Neural progenitor cell (in vitro differentiated cells): ENCODE results near the gene CRLF1. TPM values are rescaled to one million over a fixed set of nuclear protein-coding genes. Genes with fewer than 3 reads are reported as not detected.

Experiments
- DNase-seq: peaks from one replicate; pipeline ENCODE4 v3.0.0-alpha.2; 2016; ENCODE audit warnings: low spot score
- H2AFZ ChIP-seq: fragments of 200-600 bp; sonication (generic); replicated peaks from 2 replicates; pipeline ENCODE4 v1.6.1; 2016; ENCODE audit warnings: antibody characterized with exemption
- H3F3A ChIP-seq: fragments of 200-600 bp; sonication (generic); 2 replicates; pipeline ENCODE4 v1.6.1; 2016; ENCODE audit warnings: antibody characterized with exemption, low read depth
- H3K27ac ChIP-seq: fragments of 200-600 bp; sonication (generic); 2 replicates; pipeline ENCODE4 v1.5.1; 2016; ENCODE audit warnings: mild to moderate bottlenecking
- H3K27me3 ChIP-seq: fragments of 200-600 bp; sonication (generic); 2 replicates; pipeline ENCODE4 v1.6.1; 2016; ENCODE audit warnings: mild to moderate bottlenecking, moderate library complexity
- H3K36me3 ChIP-seq: fragments of 200-600 bp; sonication (generic); 2 replicates; pipeline ENCODE4 v1.5.1; 2016
- H3K4me1 ChIP-seq: fragments of 200-600 bp; sonication (generic); 2 replicates; pipeline ENCODE4 v1.6.1; 2016; ENCODE audit warnings: mixed run types
- H3K4me2 ChIP-seq: fragments of 200-600 bp; sonication (generic); 2 replicates; pipeline ENCODE4 v1.6.1; 2016
- H3K4me3 ChIP-seq: fragments of 200-600 bp; sonication (generic); 2 replicates; pipeline ENCODE4 v1.5.1; 2016
- H3K79me2 ChIP-seq: fragments of 200-600 bp; sonication (generic); 2 replicates; pipeline ENCODE4 v1.6.1; 2016; ENCODE audit warnings: low read depth
- H3K9ac ChIP-seq: fragments of 200-600 bp; sonication (generic); 2 replicates; pipeline ENCODE4 v1.6.1; 2016
- H3K9me3 ChIP-seq: fragments of 200-600 bp; sonication (generic); 2 replicates; pipeline ENCODE4 v1.5.1; 2016; ENCODE audit warnings: low read depth
- H4K20me1 ChIP-seq: fragments of 200-600 bp; sonication (generic); 2 replicates; pipeline ENCODE4 v1.6.1; 2016; ENCODE audit warnings: low read depth
- H3K27ac Mint-ChIP-seq: 3 replicates; pipeline ENCODE4 v1.8.0; 2021; ENCODE audit warnings: mixed read lengths
- H3K27me3 Mint-ChIP-seq: 2 replicates; pipeline ENCODE4 v1.8.0; 2022; ENCODE audit warnings: low read depth, mild to moderate bottlenecking, inconsistent platforms, moderate library complexity, mixed read lengths; ENCODE audit not compliant: insufficient read depth
- H3K36me3 Mint-ChIP-seq: 3 replicates; pipeline ENCODE4 v1.8.0; 2021; ENCODE audit warnings: mixed read lengths
- H3K4me1 Mint-ChIP-seq: 3 replicates; pipeline ENCODE4 v1.8.0; 2021; ENCODE audit warnings: mixed read lengths
- H3K4me3 Mint-ChIP-seq: 3 replicates; pipeline ENCODE4 v1.8.0; 2021; ENCODE audit warnings: mild to moderate bottlenecking, moderate library complexity, mixed read lengths
- H3K9me3 Mint-ChIP-seq: 3 replicates; pipeline ENCODE4 v1.8.0; 2020; ENCODE audit warnings: mixed read lengths
- CTCF ChIP-seq: fragments of 200-600 bp; sonication (generic); IDR thresholded peaks from 2 replicates; pipeline ENCODE4 v1.5.1; 2017; ENCODE audit warnings: antibody characterized with exemption, mild to moderate bottlenecking
- EZH2 ChIP-seq: fragments of 200-600 bp; sonication (generic); IDR thresholded peaks from 2 replicates; pipeline ENCODE4 v1.6.1; 2017; ENCODE audit warnings: antibody characterized with exemption, mild to moderate bottlenecking, moderate library complexity
- EZH2phosphoT487 ChIP-seq: fragments of 200-600 bp; sonication (generic); IDR thresholded peaks from 2 replicates; pipeline ENCODE4 v1.6.1; 2017; ENCODE audit warnings: antibody characterized with exemption
- total RNA-seq: library from RNA; depleted of rRNA; stranded (reverse); fragments of >200 nt; gene quantifications from 2 replicates; pipeline ENCODE4 v1.2.3, GENCODE V29; 2015; ENCODE audit warnings: low replicate concordance

Gene CRLF1
- total RNA-seq, 1 donor from 2014 or later: not detected

- Histone ChIP-seq H3K9me3 (no peaks in the 10 kb centered on the region), H3K4me1 (peaks cover 46% of the 10 kb centered on the region), H3K4me3 (no peak overlapping the region), H3K27me3 (peaks cover 98% of the 10 kb centered on the region), H3K27ac (no peak overlapping the region), H3K79me2 (no peaks in the 10 kb centered on the region), H3K4me2 (no peak overlapping the region), H3K9ac (no peak overlapping the region), H3K36me3 (no peaks in the 10 kb centered on the region), H4K20me1 (peaks cover 73% of the 10 kb centered on the region), H2AFZ (no peak overlapping the region), H3F3A (peaks cover 50% of the 10 kb centered on the region)
- TF ChIP-seq CTCF (no peak), EZH2phosphoT487 (no peak), EZH2 (no peak)
- no peak overlapping the region for H3K27ac Mint-ChIP-seq
- peaks cover 24% of the 10 kb centered on the region for H3K4me1 Mint-ChIP-seq
- H3K27me3 Mint-ChIP-seq: peaks cover 68% of the 10 kb centered on the region
- no peak for DNase-seq
- no peak overlapping the region for H3K4me3 Mint-ChIP-seq
- peaks cover 6% of the 10 kb centered on the region for H3K9me3 Mint-ChIP-seq
- H3K36me3 Mint-ChIP-seq: peaks cover 2% of the 10 kb centered on the region
These were observed 3.1 kb upstream of the CRLF1 start for GRCh38 chr19:18609717-18610051.

- Mint-ChIP-seq H3K4me1 (peaks cover 21% of the 10 kb centered on the region), H3K9me3 (peaks cover 6% of the 10 kb centered on the region), H3K27me3 (peaks cover 67% of the 10 kb centered on the region), H3K27ac (no peak overlapping the region), H3K4me3 (peak overlapping the region; percentile 1), H3K36me3 (peaks cover 2% of the 10 kb centered on the region)
- Histone ChIP-seq H3K4me3 (no peak overlapping the region), H3K36me3 (no peaks in the 10 kb centered on the region), H3K9me3 (no peaks in the 10 kb centered on the region), H3K9ac (no peak overlapping the region), H3F3A (peaks cover 56% of the 10 kb centered on the region), H3K27ac (no peak overlapping the region), H3K79me2 (no peaks in the 10 kb centered on the region), H2AFZ (no peak overlapping the region), H4K20me1 (peaks cover 75% of the 10 kb centered on the region), H3K27me3 (peaks cover 98% of the 10 kb centered on the region), H3K4me2 (no peak overlapping the region), H3K4me1 (peaks cover 52% of the 10 kb centered on the region)
- DNase-seq: no peak
- no peak for TF ChIP-seq CTCF
These were observed 2.5 kb upstream of the CRLF1 start for GRCh38 chr19:18608805-18609716.

- Histone ChIP-seq H3K9me3 (no peaks in the 10 kb centered on the region), H4K20me1 (peaks cover 80% of the 10 kb centered on the region), H3K4me1 (peaks cover 49% of the 10 kb centered on the region), H3K4me2 (peak overlapping the region; percentile 49), H3K36me3 (no peaks in the 10 kb centered on the region), H3K27me3 (peaks cover 98% of the 10 kb centered on the region), H3K79me2 (no peaks in the 10 kb centered on the region), H2AFZ (no peak overlapping the region), H3F3A (peaks cover 61% of the 10 kb centered on the region), H3K4me3 (no peak overlapping the region), H3K27ac (no peak overlapping the region), H3K9ac (no peak overlapping the region)
- peaks cover 19% of the 10 kb centered on the region for H3K4me1 Mint-ChIP-seq
- peaks cover 6% of the 10 kb centered on the region for H3K9me3 Mint-ChIP-seq
- H3K27me3 Mint-ChIP-seq: peaks cover 65% of the 10 kb centered on the region
- DNase-seq: no peak
- peak; percentile 22 for TF ChIP-seq EZH2
- peak; percentile 13 for TF ChIP-seq EZH2phosphoT487
- TF ChIP-seq CTCF: no peak
- H3K36me3 Mint-ChIP-seq: peaks cover 2% of the 10 kb centered on the region
- H3K4me3 Mint-ChIP-seq: peak overlapping the region; percentile 1
- H3K27ac Mint-ChIP-seq: no peak overlapping the region
These were observed 1.7 kb upstream of the CRLF1 start for GRCh38 chr19:18608102-18608804.
